Measurements from ENCODE around the gene SPRR5.

Gene SPRR5, protein sequence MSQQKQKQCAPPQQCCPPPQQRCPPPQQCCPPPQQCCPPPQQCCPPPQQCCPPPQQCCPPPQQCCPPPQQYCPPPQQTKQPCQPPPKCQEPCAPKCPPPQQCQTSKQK

GRCh38 chr1:152946651-152947256 lies at the start of gene SPRR5:
Gene SPRR5, plus strand, starts transcription at chr1:152947206. Its CDS starts 1,349 bp downstream, at chr1:152948555.
- DNase-seq = no peak

GRCh38 chr1:152899027-152899426 lies 48.0 kb upstream of the SPRR5 start:
- DNase-seq = no peak

- no peak for DNase-seq
These were observed 47.1 kb upstream of the SPRR5 start for GRCh38 chr1:152899883-152900282.

DNA sequence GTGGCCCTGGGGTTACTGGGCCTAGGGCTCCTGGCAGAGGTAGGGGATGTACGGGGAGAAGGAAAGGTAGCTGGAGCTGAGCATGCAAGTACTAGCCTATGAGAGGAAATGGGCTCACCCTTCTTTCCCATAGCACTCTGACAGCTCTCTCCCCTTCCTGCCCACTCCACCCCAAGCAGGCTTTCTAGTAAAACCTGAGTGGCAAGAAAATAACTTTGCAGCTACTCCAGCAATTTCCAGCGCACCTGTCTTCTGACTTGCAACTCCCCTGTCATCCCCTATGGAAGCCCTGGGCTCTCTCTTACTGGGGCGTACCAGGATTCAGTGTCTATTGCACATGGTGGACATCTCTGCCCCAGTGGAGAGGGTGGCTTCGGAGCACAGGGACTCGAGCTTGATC lies 45.4 kb upstream of the SPRR5 start:
- no peak for DNase-seq

- no peak for DNase-seq
These were observed 44.4 kb upstream of the SPRR5 start for GRCh38 chr1:152902636-152903035.

GRCh38 chr1:152904688-152905440 lies 42.1 kb upstream of the SPRR5 start:
- no peak for DNase-seq

DNA sequence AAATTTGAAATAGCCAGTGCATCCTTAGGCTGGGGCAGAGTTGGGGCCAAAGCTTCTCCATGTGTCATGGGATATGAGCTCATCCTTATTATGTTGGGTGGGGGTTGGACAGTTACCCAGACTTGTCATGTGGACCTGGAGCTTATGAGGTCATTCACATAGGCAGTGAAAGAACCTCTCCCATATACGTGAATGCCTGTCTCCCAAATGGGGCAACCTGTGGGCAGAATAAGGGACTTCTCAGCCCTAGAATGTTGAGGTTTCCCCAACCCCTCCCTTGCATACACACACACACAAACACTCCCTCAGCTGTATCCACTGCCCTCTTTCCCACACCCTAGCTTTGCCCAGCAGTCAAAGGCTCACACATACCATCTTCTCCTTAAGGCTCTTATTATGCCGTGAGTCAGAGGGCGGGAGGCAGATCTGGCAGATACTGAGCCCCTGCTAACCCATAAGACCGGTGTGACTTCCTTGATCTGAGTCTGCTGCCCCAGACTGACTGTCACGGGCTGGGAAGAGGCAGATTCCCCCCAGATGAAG lies 40.9 kb upstream of the SPRR5 start:
- peak; percentile 47 for DNase-seq

DNA sequence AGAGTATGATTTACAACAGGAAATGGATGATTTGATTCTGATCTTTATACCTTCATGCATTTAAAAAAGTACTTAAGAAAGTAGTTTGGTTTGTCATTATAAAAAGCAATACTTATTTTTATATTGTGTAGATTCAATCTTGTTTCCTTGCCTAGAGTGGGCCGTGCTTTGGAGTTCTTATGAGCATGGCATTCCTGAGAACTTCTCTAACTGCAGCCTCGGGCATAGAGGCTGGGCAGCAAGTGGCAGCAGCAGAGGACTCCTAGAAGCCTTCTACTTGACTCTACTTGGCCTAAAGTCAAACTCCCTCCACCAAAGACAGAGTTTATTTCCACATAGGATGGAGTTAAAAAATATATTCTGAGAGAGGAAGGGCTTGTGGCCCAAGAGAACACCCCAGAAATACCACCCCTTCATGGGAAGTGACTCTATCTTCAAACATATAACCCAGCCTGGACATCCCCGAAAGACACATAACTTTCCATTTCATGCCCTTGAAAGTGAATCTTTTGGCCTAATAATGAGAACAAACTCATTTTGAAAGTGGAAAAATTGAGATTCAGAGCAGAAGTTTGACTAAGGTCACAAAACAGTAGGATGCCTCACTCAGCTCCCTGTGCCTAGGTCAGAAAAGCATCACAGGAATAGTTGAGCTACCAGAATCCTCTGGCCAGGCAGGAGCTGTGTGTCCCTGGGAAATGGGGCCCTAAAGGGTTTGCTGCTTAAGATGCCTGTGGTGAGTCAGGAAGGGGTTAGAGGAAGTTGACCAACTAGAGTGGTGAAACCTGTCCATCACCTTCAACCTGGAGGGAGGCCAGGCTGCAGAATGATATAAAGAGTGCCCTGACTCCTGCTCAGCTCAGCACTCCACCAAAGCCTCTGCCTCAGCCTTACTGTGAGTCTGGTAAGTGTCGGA lies 39.1 kb upstream of the SPRR5 start, which contains the start of gene IVL:
TSS of gene IVL (plus strand) at position 861 of the 916 bp plus-strand sequence. CDS start 1,252 bp downstream, outside the sequence.
- DNase-seq = no peak

- DNase-seq = no peak
These were observed 37.8 kb upstream of the SPRR5 start for GRCh38 chr1:152909206-152909605.

DNA sequence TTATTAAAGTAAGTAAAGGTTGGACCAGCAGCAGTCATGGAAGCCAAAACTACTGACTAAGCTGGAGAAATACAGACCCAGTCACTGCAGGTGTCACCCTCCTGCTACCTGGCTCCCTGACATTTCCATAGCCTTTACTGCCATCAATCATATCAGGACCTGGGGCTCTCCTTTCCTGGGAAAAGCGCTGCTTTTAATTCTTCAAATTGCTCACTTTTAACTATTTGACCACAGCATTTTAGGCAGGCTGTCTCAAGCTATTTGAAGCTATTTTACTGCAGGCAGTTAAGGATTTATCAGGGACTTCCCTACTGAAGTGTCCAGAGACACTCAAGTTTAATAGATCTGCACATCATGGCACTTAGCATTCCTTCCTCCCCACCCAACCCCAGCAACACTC lies 34.5 kb upstream of the SPRR5 start:
- no peak for DNase-seq

GRCh38 chr1:152912900-152913299 lies 34.1 kb upstream of the SPRR5 start:
- DNase-seq = no peak

- peak; percentile 42 for DNase-seq
These were observed 29.2 kb upstream of the SPRR5 start for GRCh38 chr1:152917794-152918193.

DNA sequence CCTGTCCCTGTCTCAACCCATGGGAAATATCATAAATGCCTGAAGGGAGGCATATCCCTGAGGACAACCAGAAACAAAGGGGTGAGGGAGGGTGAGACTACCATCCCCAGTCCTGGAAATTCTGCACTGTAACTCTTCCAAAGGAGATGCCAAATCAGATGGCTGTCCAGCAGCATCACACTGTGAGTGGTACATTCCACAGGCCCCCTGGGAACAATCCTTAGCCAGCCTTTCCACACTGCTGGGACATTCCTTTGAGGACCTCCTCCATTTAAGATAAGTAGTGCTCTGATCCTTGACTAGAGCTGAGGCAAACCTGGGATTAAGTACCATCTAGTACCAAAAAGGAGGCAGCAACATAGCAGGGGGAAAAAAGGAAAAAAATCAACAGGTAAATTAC lies 27.9 kb upstream of the SPRR5 start:
- no peak for DNase-seq

DNA sequence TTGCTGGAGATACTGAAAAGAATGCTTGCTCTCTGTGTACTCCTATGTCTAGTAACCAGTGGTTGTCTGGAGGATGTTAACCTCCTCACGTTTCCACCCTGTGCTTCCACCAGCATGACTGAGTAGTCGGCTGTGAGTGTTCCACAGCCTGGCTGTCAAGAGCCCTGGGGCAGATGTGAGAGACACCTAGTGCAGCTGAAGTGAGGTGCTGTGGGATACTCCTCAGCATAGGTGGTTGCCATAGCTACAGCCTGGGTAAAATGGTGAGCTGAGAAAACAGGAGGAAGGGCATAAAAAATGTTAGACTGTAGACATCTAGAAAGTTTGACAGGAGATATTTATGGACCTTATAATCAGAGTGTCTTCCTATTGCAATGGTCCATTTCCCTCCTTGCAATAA lies 22.8 kb upstream of the SPRR5 start:
- no peak for DNase-seq

- peak; percentile 35 for DNase-seq
These were observed 20.9 kb upstream of the SPRR5 start for GRCh38 chr1:152926091-152926490.

- DNase-seq = no peak
These were observed 18.3 kb upstream of the SPRR5 start for GRCh38 chr1:152928671-152929070.

DNA sequence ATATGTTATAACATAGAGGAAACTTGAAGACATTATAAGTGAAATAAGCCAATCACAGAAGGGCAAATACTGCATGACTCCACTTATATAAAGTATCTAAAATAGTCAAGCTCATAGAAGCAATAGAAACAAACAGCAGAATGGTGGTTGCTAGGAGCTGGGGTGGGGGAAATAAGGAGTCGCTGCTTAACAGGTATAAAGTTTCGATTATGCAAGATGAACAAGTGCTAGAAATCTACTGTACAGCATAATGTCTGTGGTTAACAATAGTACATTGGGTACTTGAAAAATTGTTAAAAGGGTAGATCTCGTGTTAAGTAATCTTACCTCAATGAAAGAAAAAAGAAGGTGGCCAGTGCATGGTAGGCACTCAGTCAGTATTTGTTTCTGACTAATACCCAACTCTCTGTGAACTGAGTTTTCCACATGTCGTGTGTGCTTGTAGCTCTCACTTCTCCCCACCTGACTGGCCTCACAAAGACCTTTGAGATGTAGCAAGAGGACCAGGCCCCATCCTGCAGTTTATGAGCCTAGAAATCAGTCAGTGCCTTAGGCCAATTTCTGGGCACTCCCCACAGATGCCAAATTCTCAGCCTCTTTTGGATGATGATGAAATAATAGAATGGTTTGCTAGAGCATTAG lies 14.7 kb upstream of the SPRR5 start:
- no peak for DNase-seq

- DNase-seq = no peak
These were observed 13.8 kb upstream of the SPRR5 start for GRCh38 chr1:152933196-152933595.

DNA sequence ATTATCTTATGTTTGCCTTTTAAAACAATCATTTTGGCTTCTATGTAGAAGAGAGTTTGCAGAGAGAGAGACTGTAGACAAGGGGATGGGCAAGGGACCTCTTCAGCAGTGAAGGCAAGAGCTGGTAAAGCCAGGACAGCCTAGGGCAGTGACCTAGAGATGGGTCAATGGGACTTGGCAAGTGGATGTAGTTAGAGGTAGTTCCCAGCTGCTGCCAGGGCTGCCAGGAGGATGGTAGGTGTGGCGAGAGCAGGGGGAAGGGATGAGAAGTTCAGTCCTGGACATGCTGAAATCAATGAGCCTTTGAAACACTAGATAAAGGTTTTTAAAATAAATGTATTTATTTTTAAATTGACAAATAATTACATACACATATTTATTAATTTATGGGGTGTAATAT lies 6.4 kb upstream of the SPRR5 start:
- DNase-seq = no peak

GRCh38 chr1:152941037-152941711 lies 5.8 kb upstream of the SPRR5 start:
- DNase-seq = no peak

DNA sequence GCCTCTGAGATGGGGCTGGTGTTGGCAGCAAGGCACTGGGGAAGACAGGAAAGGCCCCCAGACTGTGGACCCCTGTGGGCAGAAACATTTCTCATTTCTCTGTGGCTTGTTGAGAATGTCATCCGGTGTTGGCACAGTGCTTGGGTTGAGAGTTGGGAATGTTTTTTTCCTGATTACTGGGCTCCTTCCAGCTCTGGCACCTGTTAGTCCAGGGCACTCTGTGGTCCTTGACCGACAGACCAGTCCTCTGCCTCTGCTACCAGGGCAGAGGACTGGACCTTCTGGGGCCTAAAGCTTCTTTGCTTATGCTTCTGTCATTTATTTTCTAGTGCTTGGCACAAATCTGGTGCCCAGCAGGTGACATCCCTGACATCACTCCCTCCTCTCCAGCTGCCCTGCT lies 4.8 kb upstream of the SPRR5 start:
- no peak for DNase-seq

DNA sequence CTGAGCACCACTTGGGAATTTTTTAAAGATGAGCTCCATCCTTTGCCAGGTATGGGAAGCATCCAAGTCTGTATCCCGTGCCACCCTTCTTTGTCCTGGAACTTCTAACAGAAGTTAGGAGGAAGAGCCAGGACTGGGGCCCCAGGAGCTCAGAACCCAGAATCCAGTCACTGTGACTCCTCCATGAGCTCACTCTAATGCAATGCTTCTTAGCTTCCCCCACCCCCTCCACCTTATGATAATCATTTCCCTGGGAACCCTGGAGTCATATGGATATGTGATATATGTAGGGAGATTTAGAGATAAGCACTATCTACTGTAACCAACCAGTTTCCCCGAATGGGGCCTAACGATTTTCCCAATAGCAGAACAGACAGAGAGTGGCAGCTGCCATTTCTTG lies 758 bp upstream of the SPRR5 start:
- DNase-seq = no peak

Data from HCEC 1CT (cell line).